SHP77 treated with DMSO at 0.1 percent for 48 hours (cell line): ENCODE data around the gene BMP10.
A peak's percentile ranks its signal among the peaks of the same experiment; 100 is the strongest.

Source experiments
- DNase-seq: peaks from one replicate; lab custom pipeline; 2025; lab: John Stamatoyannopoulos, UW

BMP10 gene

GRCh38 chr2:68853035-68853434 is 18.2 kb downstream of the BMP10 start:
- DNase-seq: no peak

DNA sequence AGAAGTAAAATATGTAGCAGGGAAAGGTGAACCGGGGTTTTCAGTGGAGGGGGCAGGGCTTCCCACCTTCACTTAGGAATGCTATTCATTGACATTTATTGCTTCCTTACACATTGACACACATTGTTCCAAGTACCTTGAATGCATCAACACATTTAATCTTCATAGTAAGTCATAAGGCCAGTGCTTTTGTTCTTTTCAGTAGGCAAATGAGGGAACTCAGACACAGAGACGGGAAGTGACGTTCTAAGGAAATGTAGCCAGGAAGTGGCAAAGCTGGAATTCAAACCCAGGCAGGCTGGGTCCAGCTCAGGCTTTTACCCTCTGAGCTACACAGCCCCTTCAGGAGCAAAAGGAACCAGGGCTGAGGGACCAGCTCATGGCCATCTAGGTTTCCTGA is 20.7 kb downstream of the BMP10 start:
- DNase-seq: no peak

DNA sequence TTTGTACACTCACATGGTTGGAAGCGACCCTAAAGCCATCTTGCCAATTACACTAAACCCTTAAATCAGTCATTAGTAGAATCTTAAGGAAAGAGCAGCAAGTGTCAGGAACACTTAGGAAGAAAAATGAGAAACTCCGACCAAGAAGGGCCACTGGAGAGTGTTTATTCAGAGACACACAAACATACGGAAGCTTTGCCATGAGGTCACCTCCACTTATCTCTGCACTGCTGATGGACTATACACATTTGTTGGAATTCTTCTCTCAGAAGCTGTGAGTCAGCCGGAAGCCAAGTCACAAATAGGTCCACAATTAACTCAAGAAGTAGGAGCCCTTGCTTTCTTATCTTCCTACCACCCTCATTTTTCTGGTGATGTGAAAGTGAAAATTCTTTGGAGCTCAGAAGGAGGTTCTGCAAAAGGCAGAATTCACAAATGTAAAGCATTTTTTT is 21.6 kb downstream of the BMP10 start:
- no peak for DNase-seq

GRCh38 chr2:68847751-68848150 is 23.4 kb downstream of the BMP10 start:
- no peak for DNase-seq

DNA sequence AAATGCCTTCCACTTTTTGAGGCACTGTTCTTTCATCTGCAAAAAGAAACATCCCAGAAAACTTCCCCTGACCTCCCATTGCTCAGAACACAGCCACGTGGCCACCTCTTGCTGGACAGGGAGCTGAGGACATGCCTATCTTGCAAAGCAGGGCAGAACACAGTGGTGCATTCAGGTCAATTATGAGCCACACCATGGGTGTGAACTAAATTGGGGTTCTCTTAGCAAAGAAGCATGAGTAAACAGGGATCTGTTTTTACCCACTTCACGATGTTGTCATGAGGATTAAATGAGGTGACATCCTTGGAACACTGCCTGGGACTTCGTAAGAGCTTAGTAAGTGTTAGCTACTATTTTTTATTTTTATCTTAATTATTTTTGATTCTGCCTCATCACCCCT is 25.1 kb downstream of the BMP10 start:
- no peak for DNase-seq

- no peak for DNase-seq
Measured at GRCh38 chr2:68845043-68845442, 26.2 kb downstream of the BMP10 start.

GRCh38 chr2:68839260-68839833 is 31.9 kb downstream of the BMP10 start:
- DNase-seq: no peak

GRCh38 chr2:68838641-68839040 is 32.6 kb downstream of the BMP10 start:
- no peak for DNase-seq

DNA sequence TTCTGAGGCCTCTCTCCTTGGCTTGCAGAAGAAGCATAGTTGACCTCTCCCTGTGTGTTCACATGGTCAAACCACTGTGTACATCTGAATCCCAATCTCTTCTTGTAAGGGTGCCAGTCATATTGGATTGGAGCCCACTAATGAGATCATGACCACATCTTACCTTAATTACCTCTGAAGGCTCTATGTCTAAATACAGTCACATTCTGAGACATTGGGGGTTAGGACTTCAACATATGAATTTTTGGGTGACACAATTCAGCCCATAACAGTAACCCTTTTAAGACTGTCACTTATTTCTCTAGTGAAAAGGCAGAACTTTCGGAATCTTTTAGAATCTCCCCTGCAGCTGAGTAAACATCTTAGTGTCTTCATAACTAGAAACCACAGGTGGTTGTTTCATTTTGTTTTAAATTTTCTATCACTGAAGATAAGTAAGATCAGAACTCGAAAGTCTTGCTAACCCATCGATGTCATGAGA is 33.3 kb downstream of the BMP10 start:
- no peak for DNase-seq

DNA sequence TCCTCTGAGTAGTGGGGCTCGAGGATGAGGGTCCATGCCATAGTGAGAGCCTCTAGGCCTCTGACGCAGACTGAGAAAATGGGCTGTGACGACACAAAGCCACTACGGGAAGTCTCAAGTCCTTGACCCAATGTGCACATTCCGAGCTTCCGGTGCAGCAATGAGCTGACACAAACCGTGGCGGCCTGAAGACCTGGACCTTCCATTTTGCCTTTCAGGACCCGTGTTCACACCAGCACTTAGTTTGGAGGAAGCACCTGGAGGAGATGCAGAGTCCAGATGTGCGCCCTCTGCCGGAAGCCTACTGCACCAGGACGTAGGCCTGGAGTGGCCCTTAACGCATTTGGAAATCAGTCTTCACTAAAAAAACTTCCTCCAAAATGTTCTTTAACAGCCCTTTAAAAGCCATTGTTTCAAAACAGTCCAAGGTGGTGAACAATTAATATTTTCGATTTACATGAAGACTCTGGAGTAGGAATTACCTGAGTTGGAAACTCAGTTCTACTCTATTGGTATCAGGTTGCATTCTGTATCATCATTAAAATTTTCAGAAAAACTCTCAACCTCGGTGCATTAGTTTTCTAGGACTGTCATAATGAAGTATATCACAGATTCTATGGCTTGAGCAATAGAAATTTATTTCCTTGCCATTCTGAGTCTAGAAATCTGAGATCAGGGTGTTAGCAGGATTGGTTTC is 33.9 kb downstream of the BMP10 start:
- DNase-seq: no peak

DNA sequence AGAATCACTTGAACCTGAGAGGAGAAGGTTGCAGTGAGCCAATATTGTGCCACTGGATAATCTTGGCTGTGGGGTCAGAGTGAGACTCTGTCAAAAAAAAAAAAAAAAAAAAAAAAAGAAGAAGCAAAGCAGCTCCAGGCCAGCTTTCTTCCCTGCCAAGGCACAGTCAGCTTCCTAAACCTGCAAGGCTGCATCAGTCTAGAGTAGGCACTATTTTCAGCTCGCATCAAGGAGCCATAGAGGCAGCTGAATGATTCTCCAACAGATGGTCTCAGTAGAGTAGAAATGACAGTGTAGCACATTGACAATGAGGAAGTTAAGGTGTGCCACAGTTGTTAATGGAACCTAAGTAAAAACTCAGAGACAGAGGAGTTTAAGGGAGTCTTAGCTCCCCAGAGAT is 35.6 kb downstream of the BMP10 start:
- DNase-seq: no peak

GRCh38 chr2:68834737-68835376 is 36.3 kb downstream of the BMP10 start:
- DNase-seq: no peak

GRCh38 chr2:68833162-68833561 is 38.0 kb downstream of the BMP10 start:
- DNase-seq: no peak

- no peak for DNase-seq
Measured at GRCh38 chr2:68832233-68832869, 38.8 kb downstream of the BMP10 start.

DNA sequence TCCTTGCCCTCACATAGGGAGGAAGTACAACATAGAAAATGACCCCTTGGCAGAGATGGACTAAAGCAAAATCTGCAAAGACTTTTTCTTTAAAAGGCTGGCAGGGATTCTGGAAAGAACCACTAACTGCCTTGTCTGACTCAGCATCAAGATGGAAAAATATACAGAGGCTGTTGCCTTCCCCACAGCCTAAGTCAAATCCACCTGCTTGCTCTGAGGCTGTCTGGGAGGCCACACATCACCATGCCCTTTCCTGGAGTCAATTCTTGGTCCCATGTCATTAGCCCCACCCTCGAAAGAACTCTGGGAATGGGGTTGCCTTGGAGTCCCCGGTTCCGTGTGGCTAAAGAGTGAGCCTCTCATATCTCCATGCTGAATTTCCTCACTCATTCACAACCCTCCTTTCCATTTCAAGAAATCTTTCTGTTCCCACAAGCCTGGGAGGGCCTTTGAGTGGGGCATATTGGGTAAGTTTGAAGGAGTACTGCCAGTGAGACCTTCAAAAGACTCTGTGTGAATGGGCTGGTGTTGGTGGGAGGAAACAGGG is 39.4 kb downstream of the BMP10 start:
- no peak for DNase-seq

DNA sequence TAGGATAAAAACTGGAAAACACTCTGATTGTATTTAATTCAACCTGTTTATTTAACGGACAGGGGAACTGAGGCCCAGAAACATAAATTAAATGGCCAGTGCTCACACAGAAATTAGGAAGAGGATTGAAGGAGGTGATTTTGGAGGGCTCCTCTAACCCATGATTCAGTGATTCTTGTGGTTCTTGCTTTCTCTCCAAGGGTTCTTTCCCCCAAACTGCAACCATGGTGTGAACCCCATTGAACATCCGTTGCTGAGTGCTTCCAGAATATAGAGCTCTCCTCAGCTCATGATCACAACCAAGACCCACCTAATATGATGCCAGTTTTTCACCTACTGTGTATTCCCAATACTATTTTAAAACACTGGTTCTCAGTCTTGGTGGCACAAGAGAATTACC is 41.4 kb downstream of the BMP10 start:
- no peak for DNase-seq

DNA sequence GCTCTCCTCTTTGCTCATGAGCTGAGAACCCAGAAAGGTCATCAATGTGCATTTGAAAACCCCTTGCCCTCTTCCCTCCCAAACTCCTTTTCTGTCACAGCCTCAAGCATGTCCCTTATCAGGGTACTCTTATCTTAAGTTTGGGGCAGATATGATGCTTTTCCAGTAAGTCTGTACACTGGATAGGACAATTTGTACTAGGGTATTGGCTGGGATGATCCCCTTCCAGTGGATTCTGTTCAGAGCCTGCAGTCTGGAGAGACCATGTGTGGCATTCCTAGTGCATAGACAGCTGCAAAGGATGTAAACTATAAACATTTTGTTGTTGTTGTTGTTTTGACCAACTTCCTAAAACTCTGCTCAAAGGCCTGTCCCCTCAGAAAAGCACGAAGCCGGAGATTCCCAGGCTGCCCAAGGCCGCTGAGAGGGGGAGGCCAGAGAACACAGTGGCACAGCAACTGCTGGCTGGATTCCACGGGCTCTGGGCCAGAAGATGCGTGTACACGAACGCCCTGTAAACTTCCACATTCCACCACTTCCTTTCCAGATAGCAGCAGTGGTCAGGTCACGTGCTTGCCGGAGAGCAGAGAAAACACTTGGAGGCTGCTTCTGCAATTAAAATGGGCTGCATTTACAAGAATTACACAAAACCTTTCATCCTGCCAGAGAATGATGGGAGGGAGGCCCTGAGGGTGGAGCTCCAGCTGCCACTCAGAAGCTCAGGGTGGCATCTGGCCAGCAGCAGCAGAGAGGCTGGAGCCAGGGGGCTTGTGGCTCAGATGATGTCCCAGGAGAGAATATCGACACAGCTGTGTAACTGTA is 42.1 kb downstream of the BMP10 start:
- peak; percentile 3 for DNase-seq

DNA sequence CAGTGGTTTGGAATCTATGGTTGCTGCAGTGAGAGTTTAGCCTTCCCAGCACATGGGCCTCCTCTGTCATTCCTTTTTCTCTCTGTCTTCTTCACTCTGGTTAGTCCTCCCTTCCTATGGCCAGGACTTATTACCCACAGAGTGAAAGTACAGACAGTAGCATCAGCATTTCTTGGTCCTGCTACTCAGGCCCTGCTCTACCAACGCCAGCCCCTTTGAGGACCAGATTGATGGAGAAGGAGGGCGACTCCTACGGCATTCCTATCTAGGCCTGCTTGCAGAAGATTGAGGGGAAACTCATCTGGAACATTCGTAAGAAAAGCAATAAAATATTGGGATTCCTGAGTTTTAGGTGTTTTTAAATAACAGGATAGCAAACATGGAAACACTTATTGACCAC is 43.5 kb downstream of the BMP10 start:
- DNase-seq: no peak

- no peak for DNase-seq
Measured at GRCh38 chr2:68825866-68826265, 45.3 kb downstream of the BMP10 start.

DNA sequence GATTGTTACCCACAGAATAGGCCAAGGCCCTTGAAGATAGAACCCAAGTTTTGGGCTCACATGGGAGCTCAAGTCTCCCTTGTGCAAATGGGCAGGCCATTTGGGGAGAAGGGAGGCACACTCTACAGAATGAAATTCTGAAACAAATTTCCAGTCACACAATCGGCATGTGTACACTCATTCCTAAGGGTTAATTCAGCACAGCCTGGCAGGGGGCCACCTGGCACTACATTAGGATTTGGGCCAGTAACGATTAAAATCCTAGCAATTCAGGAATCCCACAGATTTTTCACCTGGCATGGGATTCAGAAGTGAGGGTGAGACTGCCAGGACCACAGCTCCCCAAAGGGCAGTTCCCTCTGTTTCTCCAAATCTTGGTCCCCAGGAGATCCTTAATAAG is 46.4 kb downstream of the BMP10 start:
- DNase-seq: no peak

- no peak for DNase-seq
Measured at GRCh38 chr2:68822207-68822872, 48.9 kb downstream of the BMP10 start.
